ENCODE measurements around the gene NFAM1.

Gene NFAM1

DNA sequence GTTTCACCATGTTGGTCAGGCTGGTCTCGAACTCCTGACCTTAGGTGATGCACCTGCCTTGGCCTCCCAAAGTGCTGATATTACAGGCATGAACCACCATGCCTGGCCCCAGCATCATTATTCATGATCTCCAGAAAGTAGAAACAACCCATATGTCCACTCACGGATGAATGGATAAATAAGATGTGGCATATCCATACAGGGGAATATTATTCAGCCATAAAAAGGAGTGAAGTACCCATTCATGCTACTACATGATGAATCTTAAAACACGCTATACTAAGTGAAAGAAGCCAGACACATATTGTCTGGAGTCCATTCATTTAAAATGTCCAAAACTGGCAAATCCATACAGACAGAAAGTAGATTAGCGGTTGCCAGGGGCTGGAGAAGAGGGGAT is 81.8 kb downstream of the NFAM1 start:
- in situ Hi-C loops (cut with HindIII; ENCODE audit: low pct_unique_long_range_greater_than_20kb, low sequenced_read_pairs): no loop called here
- DNase-seq (ENCODE audit: low read depth in 1 of 2, low spot score in 1 of 2): no peak
- TF ChIP-seq JUND (IDR thresholded peaks at IDR 0.05; ENCODE audit: low read depth): no peak

DNA sequence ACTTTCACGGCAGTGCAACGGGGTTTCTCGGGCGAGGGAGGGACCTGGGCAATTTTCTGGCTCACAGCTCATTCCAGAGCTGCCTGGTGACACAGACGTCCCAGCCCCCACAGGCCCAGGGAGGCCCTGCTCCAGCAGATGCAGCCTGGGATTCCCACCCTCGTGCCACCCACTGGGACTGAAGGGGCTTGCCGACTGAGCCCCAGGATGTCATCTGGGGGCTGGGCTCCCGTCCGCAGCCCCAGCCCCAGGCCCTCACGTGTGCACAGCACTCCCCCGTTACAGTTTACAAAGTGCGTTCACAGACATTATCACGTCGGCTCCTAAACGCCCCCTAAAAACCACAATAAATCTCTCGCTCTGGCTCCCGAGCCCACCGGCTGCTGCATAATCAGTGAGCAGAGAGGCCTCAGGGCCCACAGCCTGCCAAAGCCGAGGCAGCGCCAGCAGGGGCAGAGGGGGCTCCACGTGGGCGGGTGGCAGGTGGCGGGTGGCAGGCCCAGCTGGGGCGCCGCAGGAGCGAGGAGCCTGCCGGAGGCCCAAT is 84.8 kb downstream of the NFAM1 start:
- in situ Hi-C loops (cut with HindIII; ENCODE audit: low pct_unique_long_range_greater_than_20kb, low sequenced_read_pairs): no loop called here

DNA sequence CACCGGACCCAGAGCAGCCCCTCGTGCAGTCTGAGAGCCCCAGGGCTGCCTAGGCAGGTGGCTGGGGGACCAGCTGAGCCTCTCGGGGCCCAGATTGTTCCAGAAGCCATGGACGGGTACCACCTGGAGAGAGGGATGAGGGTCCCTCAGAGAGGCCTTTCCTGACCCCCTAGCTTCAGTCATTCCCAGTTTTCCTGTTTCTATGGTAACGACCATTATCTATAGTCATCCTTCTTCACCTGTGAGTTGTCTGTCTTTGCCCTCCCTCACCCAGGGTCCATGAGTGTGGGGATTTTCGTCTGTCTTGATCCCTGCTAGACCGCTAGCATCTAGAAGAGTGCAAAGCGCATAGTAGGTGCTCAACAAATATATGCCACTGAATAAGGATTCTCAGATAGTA is 85.5 kb downstream of the NFAM1 start:
- in situ Hi-C loops (cut with HindIII; ENCODE audit: low pct_unique_long_range_greater_than_20kb, low sequenced_read_pairs): no loop called here
- DNase-seq (ENCODE audit: low read depth in 1 of 2, low spot score in 1 of 2): no peak
- TF ChIP-seq JUND (IDR thresholded peaks at IDR 0.05; ENCODE audit: low read depth): no peak

More for the DNA sequence above, 84.8 kb downstream of the NFAM1 start:
- DNase-seq (ENCODE audit: low read depth in 1 of 2, low spot score in 1 of 2): no peak
- no peak for TF ChIP-seq JUND (IDR thresholded peaks at IDR 0.05; ENCODE audit: low read depth)

DNA sequence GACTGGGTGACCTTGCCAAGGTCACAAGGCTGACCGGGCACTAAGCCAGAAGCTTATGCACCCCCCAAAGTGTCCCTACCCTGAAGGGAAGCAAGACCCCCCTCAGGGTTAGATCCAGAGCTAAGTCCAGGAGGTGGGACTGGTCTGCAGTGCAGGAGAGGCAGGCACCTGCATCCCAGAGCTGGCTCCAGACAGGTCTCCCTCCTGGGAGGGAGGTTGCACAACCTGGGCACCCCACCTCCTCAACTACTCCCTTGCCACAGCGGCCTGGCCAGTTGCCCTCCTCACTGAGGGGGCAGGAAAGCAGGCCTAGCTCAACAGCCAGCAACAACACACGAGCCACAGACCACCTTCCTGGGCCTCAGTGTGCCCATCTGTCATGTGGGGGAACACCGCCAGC is 86.7 kb downstream of the NFAM1 start:
- in situ Hi-C loops (cut with HindIII; ENCODE audit: low pct_unique_long_range_greater_than_20kb, low sequenced_read_pairs): no loop called here
- TF ChIP-seq JUND (IDR thresholded peaks at IDR 0.05; ENCODE audit: low read depth): no peak

DNA sequence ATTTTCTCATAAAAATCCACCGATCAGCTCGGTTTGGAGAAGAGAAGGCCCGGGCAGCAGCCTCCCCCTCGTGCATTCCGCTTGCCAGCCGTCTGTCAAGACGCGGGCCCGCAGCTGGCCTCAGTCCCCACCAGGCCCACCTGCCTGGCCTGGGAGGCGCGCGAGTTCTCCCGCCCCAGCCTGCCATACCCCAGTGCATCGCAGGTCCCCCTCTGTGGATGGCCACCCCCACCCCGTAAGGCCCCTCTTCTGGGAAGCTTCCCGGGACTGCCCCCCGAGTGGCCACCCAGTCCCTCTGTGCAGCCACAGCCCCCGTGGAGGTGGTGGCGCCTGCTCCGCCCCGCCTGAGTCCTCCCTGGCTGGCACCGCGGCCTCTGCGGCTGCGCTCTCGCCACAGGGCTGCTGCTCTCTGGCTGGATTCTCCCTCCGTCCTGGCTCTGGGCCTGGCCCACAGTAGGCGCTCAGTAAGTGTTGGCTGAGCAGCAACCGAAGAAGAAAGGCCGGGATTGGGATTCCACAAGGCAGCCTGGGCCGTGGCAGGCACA is 87.8 kb downstream of the NFAM1 start:
- no peak for TF ChIP-seq JUND (IDR thresholded peaks at IDR 0.05; ENCODE audit: low read depth)
- in situ Hi-C loops (cut with HindIII; ENCODE audit: low pct_unique_long_range_greater_than_20kb, low sequenced_read_pairs): no loop called here

More for the DNA sequence above, 86.7 kb downstream of the NFAM1 start:
- no peak for DNase-seq (ENCODE audit: low read depth in 1 of 2, low spot score in 1 of 2)

DNA sequence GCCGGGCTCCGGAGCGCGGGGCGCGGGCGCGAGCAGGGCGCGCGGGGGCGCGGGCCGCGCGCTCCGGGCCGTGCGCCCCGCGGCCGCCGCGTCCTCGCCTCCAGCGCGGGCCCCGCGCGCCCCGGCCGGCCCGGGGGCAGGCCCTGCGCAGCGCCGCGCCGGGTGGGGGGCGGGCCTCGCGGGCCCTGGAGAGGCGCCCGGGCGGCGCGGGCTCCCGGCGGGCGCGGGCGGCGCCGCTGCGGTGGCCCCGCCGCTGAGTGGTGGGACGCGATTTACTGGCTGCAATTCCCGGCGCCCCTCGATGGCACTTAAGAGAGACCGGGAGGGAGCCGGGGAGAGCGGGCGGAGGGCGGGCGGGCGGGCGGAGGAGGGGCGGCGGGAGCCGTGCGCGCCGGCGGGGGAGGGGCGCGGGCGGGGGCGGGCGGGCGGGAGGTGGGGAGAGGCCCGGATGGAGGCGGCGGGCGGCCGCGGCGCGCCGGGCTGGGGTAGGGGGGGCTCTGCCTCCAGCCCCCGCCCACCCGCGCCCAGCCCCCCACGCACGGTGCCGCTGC is 88.6 kb downstream of the NFAM1 start:
- in situ Hi-C loops (cut with HindIII; ENCODE audit: low pct_unique_long_range_greater_than_20kb, low sequenced_read_pairs): no loop called here
- no peak for TF ChIP-seq JUND (IDR thresholded peaks at IDR 0.05; ENCODE audit: low read depth)
- DNase-seq (ENCODE audit: low read depth in 1 of 2, low spot score in 1 of 2): peak; percentile 19 to 40

More for the DNA sequence above, 87.8 kb downstream of the NFAM1 start:
- no peak for DNase-seq (ENCODE audit: low read depth in 1 of 2, low spot score in 1 of 2)

DNA sequence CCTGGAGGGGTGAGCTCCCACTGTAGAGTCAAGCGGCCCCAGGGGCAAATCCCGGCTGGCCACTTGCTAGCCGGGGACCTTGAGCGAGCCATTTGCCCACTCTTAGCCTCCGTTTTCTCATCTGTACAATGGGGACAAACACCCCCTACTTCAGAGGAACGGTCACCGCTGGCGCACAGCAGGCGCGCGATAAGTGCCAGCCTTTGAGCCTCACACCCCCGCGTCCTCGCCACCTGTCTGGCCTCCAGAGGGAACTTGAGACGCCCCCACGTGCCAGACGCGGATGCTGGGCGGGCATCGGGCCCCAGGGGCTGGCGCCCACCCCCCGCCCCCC is 89.1 kb downstream of the NFAM1 start:
- no peak for DNase-seq (ENCODE audit: low read depth in 1 of 2, low spot score in 1 of 2)
- no peak for TF ChIP-seq JUND (IDR thresholded peaks at IDR 0.05; ENCODE audit: low read depth)
- in situ Hi-C loops (cut with HindIII; ENCODE audit: low pct_unique_long_range_greater_than_20kb, low sequenced_read_pairs): no loop called here

DNA sequence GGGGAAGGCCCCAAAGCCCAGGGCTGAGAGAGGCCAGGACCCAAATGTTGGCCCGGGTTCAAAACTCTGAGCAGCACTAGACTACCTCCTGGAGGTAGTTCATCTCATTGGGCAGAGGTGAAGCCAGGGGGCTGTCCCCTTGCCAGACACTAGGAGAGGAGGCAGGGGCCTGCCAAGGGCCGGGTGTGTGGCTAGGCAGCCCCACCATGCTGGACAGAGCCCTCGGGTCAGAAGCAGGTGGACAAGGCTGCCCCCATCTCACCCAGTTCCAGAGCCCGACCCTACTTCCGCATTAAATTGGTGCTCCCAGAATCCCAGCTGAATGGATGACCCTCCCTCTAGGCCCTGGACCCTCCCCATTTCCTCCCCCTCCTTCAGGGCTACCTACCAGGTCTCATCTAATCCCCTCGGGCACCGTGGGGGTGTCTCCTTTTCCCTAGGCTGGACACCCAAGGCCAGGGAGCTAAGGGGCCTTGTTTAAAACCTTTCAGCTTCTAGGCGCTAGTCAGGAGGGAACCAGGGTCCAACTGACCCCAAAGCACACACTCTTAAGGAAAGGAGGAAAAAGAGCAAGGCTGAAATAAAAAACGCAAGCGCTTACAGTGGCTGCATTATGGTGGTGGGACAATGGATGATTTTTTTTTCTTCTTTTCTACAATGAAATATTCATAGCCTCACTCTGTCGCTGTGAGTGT is 89.6 kb downstream of the NFAM1 start:
- DNase-seq (ENCODE audit: low read depth in 1 of 2, low spot score in 1 of 2): no peak
- in situ Hi-C loops (cut with HindIII; ENCODE audit: low pct_unique_long_range_greater_than_20kb, low sequenced_read_pairs): no loop called here
- TF ChIP-seq JUND (IDR thresholded peaks at IDR 0.05; ENCODE audit: low read depth): no peak

DNA sequence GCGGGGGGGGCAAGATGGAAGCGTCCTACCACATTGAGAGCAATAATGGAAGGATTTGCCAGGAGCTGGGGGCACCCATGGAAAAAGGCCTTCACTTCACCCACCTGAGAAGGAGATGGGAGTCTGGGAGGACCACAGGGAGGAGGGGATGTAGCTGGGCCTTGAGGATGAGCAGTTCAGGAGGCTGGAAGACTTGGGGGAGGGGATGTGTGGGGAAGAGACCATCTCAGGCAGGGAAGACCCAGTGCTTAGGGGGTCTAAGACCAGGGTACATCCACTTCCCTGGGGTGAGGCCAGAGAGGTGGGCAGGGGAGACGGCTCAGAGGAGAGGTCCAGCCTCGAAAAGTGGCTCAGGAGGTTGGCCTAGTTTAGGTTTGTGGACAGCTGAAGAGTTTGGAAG is 90.4 kb downstream of the NFAM1 start:
- no peak for TF ChIP-seq JUND (IDR thresholded peaks at IDR 0.05; ENCODE audit: low read depth)
- no peak for DNase-seq (ENCODE audit: low read depth in 1 of 2, low spot score in 1 of 2)
- in situ Hi-C loops (cut with HindIII; ENCODE audit: low pct_unique_long_range_greater_than_20kb, low sequenced_read_pairs): no loop called here

DNA sequence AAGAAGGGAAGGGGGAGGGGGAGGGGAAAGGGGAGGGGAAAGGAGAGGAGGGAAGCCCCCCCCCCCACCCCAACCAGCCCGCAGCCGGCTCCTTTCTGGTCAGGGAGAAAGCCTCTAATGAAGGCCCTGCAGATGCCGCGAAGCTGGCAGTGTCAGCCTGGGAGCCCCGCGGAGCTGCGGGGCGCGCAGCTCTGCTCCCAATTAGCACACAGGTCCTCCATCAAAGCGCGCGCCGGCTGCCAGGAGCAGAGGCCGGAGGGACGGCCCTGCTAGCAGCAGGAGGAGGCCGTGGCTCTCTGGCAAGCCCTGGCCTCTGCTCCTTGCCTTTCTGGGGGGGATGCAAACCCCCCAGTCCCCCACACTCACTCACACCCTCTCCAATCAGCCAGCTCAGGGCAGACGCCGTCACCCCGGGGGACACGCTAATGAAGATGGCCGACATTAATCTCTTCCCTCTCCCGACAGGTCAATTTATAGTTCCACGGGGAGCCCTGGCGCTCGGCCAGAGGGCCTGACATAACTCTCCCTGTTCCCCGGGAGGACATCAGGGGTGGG is 91.3 kb downstream of the NFAM1 start:
- DNase-seq (ENCODE audit: low read depth in 1 of 2, low spot score in 1 of 2): no peak
- TF ChIP-seq JUND (IDR thresholded peaks at IDR 0.05; ENCODE audit: low read depth): no peak
- in situ Hi-C loops (cut with HindIII; ENCODE audit: low pct_unique_long_range_greater_than_20kb, low sequenced_read_pairs): no loop called here

DNA sequence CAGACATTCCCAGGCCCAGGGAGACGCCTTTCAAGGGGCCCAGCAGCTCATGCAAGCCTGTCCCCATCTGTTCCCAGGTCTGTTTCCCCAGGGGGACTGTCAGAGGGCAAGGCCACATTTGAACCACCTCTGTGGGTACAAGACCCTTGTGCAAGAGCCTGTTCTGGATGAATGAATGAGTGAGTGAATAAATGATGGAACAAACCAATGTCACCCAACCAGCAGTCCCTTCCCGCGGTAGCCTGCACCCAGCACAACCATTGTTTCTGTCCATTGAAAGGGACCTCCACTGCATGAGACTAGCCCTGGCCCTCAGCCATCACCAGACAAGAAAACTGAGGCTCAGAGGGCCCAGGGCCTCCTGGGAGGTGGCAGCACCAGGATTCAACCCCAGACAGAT is 92.1 kb downstream of the NFAM1 start:
- TF ChIP-seq JUND (IDR thresholded peaks at IDR 0.05; ENCODE audit: low read depth): no peak
- no peak for DNase-seq (ENCODE audit: low read depth in 1 of 2, low spot score in 1 of 2)
- in situ Hi-C loops (cut with HindIII; ENCODE audit: low pct_unique_long_range_greater_than_20kb, low sequenced_read_pairs): no loop called here

DNA sequence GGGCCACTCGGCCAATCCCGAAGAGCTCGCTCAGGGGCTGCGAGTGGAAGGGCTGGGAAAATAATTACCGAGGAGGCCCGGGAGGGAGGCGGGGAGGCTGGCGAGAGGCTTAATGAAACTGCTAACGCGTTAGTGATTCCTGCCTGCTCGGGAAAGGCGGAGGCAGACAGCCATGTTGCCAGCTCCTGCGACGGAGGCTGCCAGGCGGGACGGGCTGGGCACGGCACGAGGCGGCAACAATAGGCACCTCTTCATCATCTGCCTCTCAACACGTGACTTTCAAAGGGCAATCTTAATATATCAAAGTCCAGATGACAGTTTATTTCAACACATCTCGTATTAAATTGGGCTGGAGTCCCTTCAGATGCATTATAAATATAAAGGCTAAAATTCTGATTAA is 93.7 kb downstream of the NFAM1 start:
- TF ChIP-seq JUND (IDR thresholded peaks at IDR 0.05; ENCODE audit: low read depth): no peak
- DNase-seq (ENCODE audit: low read depth in 1 of 2, low spot score in 1 of 2): no peak
- in situ Hi-C loops (cut with HindIII; ENCODE audit: low pct_unique_long_range_greater_than_20kb, low sequenced_read_pairs): no loop called here

DNA sequence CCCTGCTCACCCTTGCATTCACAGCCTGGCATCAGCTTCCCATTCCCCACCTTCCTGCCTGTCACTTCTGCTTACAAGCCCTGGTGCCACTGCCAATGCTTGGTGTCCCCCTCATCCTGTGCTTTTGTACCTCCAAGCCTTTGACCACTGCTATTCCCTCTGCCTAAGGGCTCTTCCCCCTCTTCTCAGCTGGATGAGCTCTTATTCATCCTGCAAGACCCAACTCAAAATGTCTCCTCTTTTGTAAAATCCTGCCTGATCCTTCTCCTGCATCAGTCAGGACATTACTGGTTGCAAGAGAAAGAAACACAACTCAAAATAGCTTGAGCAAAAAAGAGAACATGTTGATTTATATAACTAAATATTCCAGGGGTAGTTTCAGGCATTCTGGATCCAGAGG is 94.8 kb downstream of the NFAM1 start:
- in situ Hi-C loops (cut with HindIII; ENCODE audit: low pct_unique_long_range_greater_than_20kb, low sequenced_read_pairs): no loop called here
- no peak for TF ChIP-seq JUND (IDR thresholded peaks at IDR 0.05; ENCODE audit: low read depth)

More for the DNA sequence above, 94.8 kb downstream of the NFAM1 start:
- no peak for DNase-seq (ENCODE audit: low read depth in 1 of 2, low spot score in 1 of 2)
